ENCODE measurements around the gene FAF1. TPM values are rescaled to one million over a fixed set of nuclear protein-coding genes. Genes with fewer than 3 reads are reported as not detected.

Gene FAF1
- total RNA-seq, 1 experiment from 2014 or later = 14.7 TPM

DNA sequence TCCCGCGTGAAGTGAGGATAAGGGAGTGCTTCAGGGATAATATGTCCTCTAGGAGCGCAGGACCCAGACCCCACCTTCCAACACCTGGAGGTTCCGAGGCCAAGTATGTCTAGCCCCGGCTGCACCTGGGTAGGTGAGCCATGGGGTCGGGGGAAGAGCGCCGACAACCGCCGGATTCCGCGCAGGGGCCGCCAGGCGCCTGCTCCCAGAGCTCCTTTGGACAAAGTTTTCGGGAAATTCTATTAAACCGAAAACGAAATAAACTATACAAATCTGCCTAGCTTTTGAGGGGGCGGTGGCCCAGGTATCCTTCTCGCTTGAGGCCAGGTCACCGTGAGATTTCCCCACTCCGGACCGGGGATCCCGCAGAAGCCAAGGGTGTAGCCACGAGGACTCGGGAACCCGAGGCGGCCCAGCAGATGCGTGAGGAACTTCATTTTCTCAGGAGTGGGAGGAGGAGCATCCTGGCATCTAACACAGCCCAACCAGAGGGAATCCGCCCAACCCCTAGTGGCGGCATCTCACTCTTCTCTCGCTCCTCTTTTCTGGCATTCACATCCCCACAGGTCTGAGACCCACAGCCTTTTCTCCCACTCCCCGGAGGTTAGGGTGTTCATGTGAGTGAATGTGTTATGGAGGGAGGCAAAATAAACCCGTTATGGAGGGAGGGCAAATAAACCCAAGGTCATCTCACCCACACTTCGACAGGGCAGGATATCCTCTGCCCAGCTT lies 534.5 kb downstream of the FAF1 start:
- Histone ChIP-seq H4K20me1 (ENCODE audit: low read length) (no peaks in the 10 kb centered on the region), H2AFZ (ENCODE audit: low read length) (no peak overlapping the region), H3K79me2 (ENCODE audit: low read length) (no peaks in the 10 kb centered on the region), H3K4me3 (ENCODE audit: low read length) (no peak overlapping the region), H3K27ac (ENCODE audit: low read length) (no peak overlapping the region), H3F3A (ENCODE audit: low read length, unreplicated experiment) (no peaks in the 10 kb centered on the region), H3K4me2 (ENCODE audit: low read length) (no peak overlapping the region), H3K9me2 (replicated peaks; ENCODE audit: low read length) (no peaks in the 10 kb centered on the region), H3K4me1 (ENCODE audit: insufficient read depth, low read length) (no peaks in the 10 kb centered on the region), H3K9ac (ENCODE audit: low read length) (no peak overlapping the region), H3K9me3 (ENCODE audit: low read length) (no peaks in the 10 kb centered on the region), H3K36me3 (ENCODE audit: low read depth, low read length) (no peaks in the 10 kb centered on the region), H3K27me3 (ENCODE audit: low read length) (no peaks in the 10 kb centered on the region)
- TF ChIP-seq EZH2phosphoT487 (IDR thresholded peaks at IDR 0.05; ENCODE audit: borderline replicate concordance, low read length) (no peak), EZH2 (IDR thresholded peaks at IDR 0.05; ENCODE audit: low read length, unreplicated experiment) (no peak), CTCF (conservative IDR thresholded peaks at IDR 0.05; ENCODE audit: low read depth, low read length) (no peak)
- DNase-seq = no peak
- no peak for ATAC-seq
- intact Hi-C loops (cut with micrococcal nuclease) = no loop called here
- no TSS peak for BruUV-seq (replicated peaks)
- ChIA-PET CTCF (no interaction called here), POLR2A (ENCODE audit: unreplicated experiment) (no interaction called here)

DNA sequence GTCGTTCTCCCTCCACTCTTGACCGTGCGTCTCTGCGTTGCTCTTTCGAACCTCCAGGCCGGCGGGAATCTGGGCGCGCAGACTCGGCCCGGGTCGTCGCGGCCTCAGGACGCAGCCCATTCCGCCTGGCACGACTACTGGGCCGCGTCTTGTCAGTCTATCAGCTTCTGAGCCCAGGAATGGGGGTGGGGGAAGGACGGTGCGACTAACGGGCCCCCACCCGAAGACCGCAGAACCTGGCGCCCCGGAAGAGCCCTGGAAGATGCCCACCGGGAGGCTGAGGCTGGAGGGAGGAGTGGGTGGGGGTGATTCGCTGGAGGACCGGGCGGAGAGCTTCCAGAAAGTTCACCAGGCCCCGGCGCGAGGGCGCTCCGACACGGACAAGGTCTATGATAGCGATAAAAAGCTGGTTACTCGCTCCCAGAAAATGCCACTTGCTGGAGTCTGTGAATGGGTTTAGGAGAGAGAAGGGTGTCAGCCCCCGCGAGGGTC lies 535.1 kb downstream of the FAF1 start:
- no peak overlapping the region for H3K9ac ChIP-seq (ENCODE audit: low read length)

More for the DNA sequence above, 535.1 kb downstream of the FAF1 start:
- no TSS peak for BruUV-seq (replicated peaks)
- Histone ChIP-seq H2AFZ (ENCODE audit: low read length) (no peak overlapping the region), H3K4me2 (ENCODE audit: low read length) (no peak overlapping the region), H3K27ac (ENCODE audit: low read length) (no peak overlapping the region), H3K9me2 (replicated peaks; ENCODE audit: low read length) (no peaks in the 10 kb centered on the region), H3K27me3 (ENCODE audit: low read length) (no peaks in the 10 kb centered on the region), H3K9me3 (ENCODE audit: low read length) (no peaks in the 10 kb centered on the region), H3F3A (ENCODE audit: low read length, unreplicated experiment) (no peaks in the 10 kb centered on the region), H3K4me3 (ENCODE audit: low read length) (no peak overlapping the region), H4K20me1 (ENCODE audit: low read length) (no peaks in the 10 kb centered on the region), H3K36me3 (ENCODE audit: low read depth, low read length) (no peaks in the 10 kb centered on the region), H3K79me2 (ENCODE audit: low read length) (no peaks in the 10 kb centered on the region), H3K4me1 (ENCODE audit: insufficient read depth, low read length) (no peaks in the 10 kb centered on the region)
- intact Hi-C loops (cut with micrococcal nuclease) = no loop called here
- POLR2A ChIA-PET (ENCODE audit: unreplicated experiment) = no interaction called here
- TF ChIP-seq CTCF (conservative IDR thresholded peaks at IDR 0.05; ENCODE audit: low read depth, low read length) (no peak), EZH2phosphoT487 (IDR thresholded peaks at IDR 0.05; ENCODE audit: borderline replicate concordance, low read length) (no peak), EZH2 (IDR thresholded peaks at IDR 0.05; ENCODE audit: low read length, unreplicated experiment) (no peak)
- ATAC-seq = no peak
- CTCF ChIA-PET = no interaction called here
- DNase-seq = no peak

Measured in PC-3 (cell line).